Measurements from ENCODE around the gene CXorf58.
"Not testable (repeated sequence)": the region's sequence is repeated elsewhere in the genome, so short reads cannot be mapped to it uniquely, and the experiment has no call there.

DNA sequence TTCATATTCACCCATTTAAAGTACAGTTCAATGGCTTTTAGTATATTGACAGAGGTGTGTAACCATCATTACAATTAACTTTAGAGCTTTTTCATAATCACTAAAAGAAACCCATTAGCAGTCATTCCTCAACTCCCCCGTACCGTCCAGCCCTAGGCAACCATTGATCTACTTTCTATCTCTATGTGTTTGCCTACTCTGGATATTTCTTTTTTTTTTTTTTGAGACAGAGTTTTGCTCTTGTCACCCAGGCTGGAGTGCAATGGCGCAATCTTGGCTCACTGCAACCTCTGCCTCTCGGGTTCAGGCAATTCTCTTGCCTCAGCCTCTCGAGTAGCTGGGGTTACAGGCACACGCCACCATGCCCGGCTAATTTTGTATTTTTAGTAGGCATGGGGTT, 48.6 kb upstream of the CXorf58 start:
- TF ChIP-seq POLR2A (IDR thresholded peaks at IDR 0.05; ENCODE audit: low read depth, low read length); POLR2AphosphoS5 (IDR thresholded peaks at IDR 0.05; ENCODE audit: insufficient read depth, low read depth, low read length); MYC (IDR thresholded peaks at IDR 0.05; ENCODE audit: low read depth, low read length): not testable (repeated sequence)
- TF ChIP-seq, protein P1, sequence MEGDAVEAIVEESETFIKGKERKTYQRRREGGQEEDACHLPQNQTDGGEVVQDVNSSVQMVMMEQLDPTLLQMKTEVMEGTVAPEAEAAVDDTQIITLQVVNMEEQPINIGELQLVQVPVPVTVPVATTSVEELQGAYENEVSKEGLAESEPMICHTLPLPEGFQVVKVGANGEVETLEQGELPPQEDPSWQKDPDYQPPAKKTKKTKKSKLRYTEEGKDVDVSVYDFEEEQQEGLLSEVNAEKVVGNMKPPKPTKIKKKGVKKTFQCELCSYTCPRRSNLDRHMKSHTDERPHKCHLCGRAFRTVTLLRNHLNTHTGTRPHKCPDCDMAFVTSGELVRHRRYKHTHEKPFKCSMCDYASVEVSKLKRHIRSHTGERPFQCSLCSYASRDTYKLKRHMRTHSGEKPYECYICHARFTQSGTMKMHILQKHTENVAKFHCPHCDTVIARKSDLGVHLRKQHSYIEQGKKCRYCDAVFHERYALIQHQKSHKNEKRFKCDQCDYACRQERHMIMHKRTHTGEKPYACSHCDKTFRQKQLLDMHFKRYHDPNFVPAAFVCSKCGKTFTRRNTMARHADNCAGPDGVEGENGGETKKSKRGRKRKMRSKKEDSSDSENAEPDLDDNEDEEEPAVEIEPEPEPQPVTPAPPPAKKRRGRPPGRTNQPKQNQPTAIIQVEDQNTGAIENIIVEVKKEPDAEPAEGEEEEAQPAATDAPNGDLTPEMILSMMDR (IDR thresholded peaks at IDR 0.05; ENCODE audit: extremely low read depth in 1 of 2, insufficient read depth in 1 of 2, low read depth in 1 of 2, low read length in 2 of 2), result not testable (repeated sequence)

Data from endothelial cell of umbilical vein (primary cell).